SK-N-SH (cell line): Measurements from ENCODE around the gene GAMT. TPM values are rescaled to one million over a fixed set of nuclear protein-coding genes. Genes with fewer than 3 reads are reported as not detected.

Source experiments
- CTCF ChIA-PET: fragments of 300-600, 350-600 bp; formaldehyde crosslinking; extraction: SDS; loops from one replicate; lab custom pipeline; 2021; lab: Yijun Ruan, JAX
- POLR2A ChIA-PET: fragments of 350-600 bp; sonication (Branson Sonifier 250); formaldehyde crosslinking; extraction: SDS; loops from one replicate; lab custom pipeline; 2020; ENCODE audit warnings: antibody characterized with exemption, inconsistent platforms; lab: Yijun Ruan, JAX
- DNase-seq: peaks from one replicate; pipeline ENCODE4 v3.0.0; 2012
- H2AFZ ChIP-seq: fragments of 200-600 bp; sonication (generic); 2 replicates; pipeline ENCODE4 v1.8.1; 2016; ENCODE audit warnings: antibody characterized with exemption, mild to moderate bottlenecking, low read depth
- H3F3A ChIP-seq: fragments of 200-600 bp; sonication (generic); replicated peaks from 2 replicates; pipeline ENCODE3; 2016; ENCODE audit warnings: antibody characterized with exemption, mild to moderate bottlenecking; ENCODE audit not compliant: insufficient read depth
- H3K27ac ChIP-seq, 2 experiments: fragments of 200-500 bp in 1 of 2; fragments of 200-600 bp in 1 of 2; sonication (Bioruptor generic) in 1 of 2; sonication (generic), shearing (Covaris generic) in 1 of 2; 2 replicates each; pipeline versions ENCODE4 v1.5.1 to v1.6.1; 2014 to 2016; ENCODE audit warnings: low read depth in 2 of 2, inconsistent platforms in 1 of 2, low read length in 1 of 2, mild to moderate bottlenecking in 1 of 2, mixed read lengths in 1 of 2
- H3K27me3 ChIP-seq: fragments of 200-600 bp; sonication (generic), shearing (Covaris generic); 2 replicates; pipeline ENCODE4 v1.6.1; 2016; ENCODE audit warnings: mixed run types; ENCODE audit not compliant: insufficient read depth
- H3K36me3 ChIP-seq, 2 experiments: fragments of 200-500 bp in 1 of 2; fragments of 200-600 bp in 1 of 2; sonication (Bioruptor generic) in 1 of 2; sonication (generic) in 1 of 2; replicated peaks in 1 of 2; 2 replicates each; pipeline versions ENCODE3 to v1.5.1; 2014 to 2016; ENCODE audit warnings: low read length in 1 of 2, mild to moderate bottlenecking in 1 of 2; ENCODE audit not compliant: insufficient read depth in 2 of 2, control insufficient read depth in 1 of 2
- H3K4me1 ChIP-seq, 2 experiments: fragments of 200-500 bp in 1 of 2; fragments of 200-600 bp in 1 of 2; sonication (Bioruptor generic) in 1 of 2; sonication (generic), shearing (Covaris generic) in 1 of 2; 2 replicates each; pipeline versions ENCODE4 v1.5.1 to v1.6.1; 2014 to 2016; ENCODE audit warnings: low read depth in 1 of 2, low read length in 1 of 2, mixed run types in 1 of 2; ENCODE audit not compliant: insufficient read depth in 2 of 2, control insufficient read depth in 1 of 2
- H3K4me2 ChIP-seq: fragments of 200-600 bp; sonication (generic), shearing (Covaris generic); 2 replicates; pipeline ENCODE4 v1.6.1; 2017; ENCODE audit warnings: mixed run types
- H3K4me3 ChIP-seq, 2 experiments: fragments of 200-500 bp in 1 of 2; fragments of 200-600 bp in 1 of 2; sonication (Bioruptor generic) in 1 of 2; sonication (generic), shearing (Covaris generic) in 1 of 2; 2 replicates each; pipeline versions ENCODE4 v1.5.1 to v1.8.1; 2014 to 2016; ENCODE audit warnings: low read depth in 2 of 2, inconsistent platforms in 1 of 2, low read length in 1 of 2, mild to moderate bottlenecking in 1 of 2, mixed read lengths in 1 of 2, moderate library complexity in 1 of 2
- H3K79me2 ChIP-seq: fragments of 200-600 bp; sonication (generic); 2 replicates; pipeline ENCODE4 v1.8.1; 2017; ENCODE audit warnings: mild to moderate bottlenecking; ENCODE audit not compliant: insufficient read depth
- H3K9ac ChIP-seq: fragments of 200-600 bp; sonication (generic); 2 replicates; pipeline ENCODE4 v1.6.1; 2017; ENCODE audit warnings: mixed run types
- H3K9me2 ChIP-seq: fragments of 200-600 bp; sonication (generic); 2 replicates; pipeline ENCODE4 v1.6.1; 2017; ENCODE audit warnings: mixed run types
- H3K9me3 ChIP-seq: fragments of 200-600 bp; sonication (generic); 2 replicates; pipeline ENCODE4 v1.6.1; 2017; ENCODE audit warnings: mixed run types, mild to moderate bottlenecking, moderate library complexity
- H4K20me1 ChIP-seq: fragments of 200-600 bp; sonication (generic); 2 replicates; pipeline ENCODE4 v1.6.1; 2017; ENCODE audit warnings: mild to moderate bottlenecking, mixed run types; ENCODE audit not compliant: insufficient read depth
- FOXJ3 ChIP-seq: sonication (generic); formaldehyde crosslinking; IDR thresholded peaks from 2 replicates; pipeline ENCODE4 v1.5.1; 2020; ENCODE audit warnings: mild to moderate bottlenecking, missing genetic modification reagents
- GATA2 ChIP-seq: sonication (generic); formaldehyde crosslinking; IDR thresholded peaks from 2 replicates; pipeline ENCODE4 v1.5.0; 2020; ENCODE audit warnings: mild to moderate bottlenecking, missing genetic modification reagents
- NRF1 ChIP-seq: IDR thresholded peaks from 2 replicates; pipeline ENCODE4 v1.6.1; 2012; ENCODE audit warnings: low read depth, mild to moderate bottlenecking, low read length
- POLR2AphosphoS5 ChIP-seq: IDR thresholded peaks from 2 replicates; pipeline ENCODE4 v1.6.1; 2012; ENCODE audit warnings: low read depth, low read length
- RCOR1 ChIP-seq: fragments of 150-350 bp; IDR thresholded peaks from 2 replicates; pipeline ENCODE4 v1.6.1; 2017; ENCODE audit warnings: antibody characterized with exemption, low read length
- RXRA ChIP-seq: IDR thresholded peaks from 2 replicates; pipeline ENCODE4 v1.4.0; 2012; ENCODE audit warnings: low read depth, mild to moderate bottlenecking, borderline replicate concordance
- SMC3 ChIP-seq: IDR thresholded peaks from 2 replicates; pipeline ENCODE4 v1.6.1; 2012; ENCODE audit warnings: low read depth, low read length, improper control_type of control experiment
- WGBS: methylation state at CpG from one replicate; pipeline ENCODE4 v1.1.6; 2017; ENCODE audit warnings: low lambda C conversion rate; 5-methylcytosine and 5-hydroxymethylcytosine counted together
- polyA plus RNA-seq, 3 experiments: library from polyadenylated mRNA; depleted of rRNA; stranded (reverse); fragments of >200 nt; gene quantifications; 2 replicates each; pipeline ENCODE4 v1.2.3, GENCODE V29; 2012
- TF ChIP-seq, protein P1 (sequence below): fragments of 200-600 bp; sonication (generic); IDR thresholded peaks from 2 replicates; pipeline ENCODE4 v1.6.1; 2017; ENCODE audit warnings: antibody characterized with exemption, mild to moderate bottlenecking, moderate library complexity

The GAMT gene
- polyA plus RNA-seq, 1 of the 3 experiments (the other 2 are of a cell fraction): 85.3 TPM

DNA sequence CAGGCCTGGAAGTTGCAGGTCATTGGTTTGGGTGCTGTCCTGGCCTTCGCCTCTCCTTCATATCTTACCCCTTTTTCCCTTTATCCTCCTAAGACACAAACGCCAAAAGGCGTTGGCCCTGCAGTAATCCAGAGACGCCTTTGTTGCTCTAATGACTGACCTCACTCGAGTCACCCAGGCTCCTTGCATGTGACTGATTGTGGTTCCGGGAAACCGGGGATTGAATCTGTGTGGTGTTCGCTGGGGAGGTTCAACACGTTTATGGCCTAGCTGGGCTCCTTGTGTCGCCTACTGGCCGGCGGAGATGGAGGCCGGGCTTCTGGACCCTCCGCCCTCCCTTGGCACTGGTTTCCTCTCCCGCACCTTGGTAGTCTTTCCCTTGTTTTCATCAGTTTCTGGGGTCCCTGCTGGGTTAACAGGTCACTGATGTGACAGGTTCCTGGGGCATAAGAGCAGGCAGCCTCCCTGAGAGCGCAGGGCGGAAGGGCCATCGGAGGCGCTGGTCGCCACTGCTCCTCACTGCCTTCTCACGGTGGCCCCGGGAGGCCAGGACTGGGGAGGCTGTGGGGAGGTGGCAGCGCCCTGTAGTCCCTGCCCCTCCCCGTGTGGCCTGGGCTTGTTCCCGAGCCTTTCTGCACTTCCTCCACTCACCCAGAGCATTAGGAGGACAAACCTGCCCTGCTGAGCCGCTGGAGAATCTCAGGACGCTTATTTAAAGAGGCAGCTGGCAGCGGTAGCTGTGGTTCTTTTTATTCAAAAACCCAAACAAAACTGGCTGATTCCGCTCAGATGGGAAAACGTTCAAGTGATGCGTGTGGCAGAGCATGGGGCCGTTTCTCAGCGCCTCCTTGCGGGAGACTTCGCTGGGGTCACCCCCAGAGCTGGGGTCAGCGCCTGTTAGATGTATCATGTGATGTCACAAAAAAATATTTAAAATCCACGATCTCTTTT lies 35.7 kb downstream of the GAMT start:
- Histone ChIP-seq H3K36me3 (peaks cover 35 to 64% of the 10 kb centered on the region in 2 experiments), H2AFZ (no peak overlapping the region), H3F3A (peaks cover 21% of the 10 kb centered on the region), H3K4me3 (no peak overlapping the region), H3K27me3 (no peaks in the 10 kb centered on the region), H3K9me2 (no peaks in the 10 kb centered on the region), H3K9ac (no peak overlapping the region), H3K27ac (no peak overlapping the region), H4K20me1 (no peaks in the 10 kb centered on the region), H3K4me1 (peaks cover 16 to 19% of the 10 kb centered on the region in 2 experiments), H3K9me3 (no peaks in the 10 kb centered on the region), H3K79me2 (peaks cover 23% of the 10 kb centered on the region; the same call in 1 of the 2 replicates), H3K4me2 (no peak overlapping the region)
- ChIA-PET CTCF (interaction anchor here (1.2 to 1.7 kb wide), 2 partner anchors 8 to 86 kb away, joined by 5 read pairs; no protein-coding TSS in a partner anchor), POLR2A (no interaction called here)
- 93% methylated on average over 35 of the region's 37 CpGs for WGBS
- no peak for DNase-seq
- TF ChIP-seq, protein P1, sequence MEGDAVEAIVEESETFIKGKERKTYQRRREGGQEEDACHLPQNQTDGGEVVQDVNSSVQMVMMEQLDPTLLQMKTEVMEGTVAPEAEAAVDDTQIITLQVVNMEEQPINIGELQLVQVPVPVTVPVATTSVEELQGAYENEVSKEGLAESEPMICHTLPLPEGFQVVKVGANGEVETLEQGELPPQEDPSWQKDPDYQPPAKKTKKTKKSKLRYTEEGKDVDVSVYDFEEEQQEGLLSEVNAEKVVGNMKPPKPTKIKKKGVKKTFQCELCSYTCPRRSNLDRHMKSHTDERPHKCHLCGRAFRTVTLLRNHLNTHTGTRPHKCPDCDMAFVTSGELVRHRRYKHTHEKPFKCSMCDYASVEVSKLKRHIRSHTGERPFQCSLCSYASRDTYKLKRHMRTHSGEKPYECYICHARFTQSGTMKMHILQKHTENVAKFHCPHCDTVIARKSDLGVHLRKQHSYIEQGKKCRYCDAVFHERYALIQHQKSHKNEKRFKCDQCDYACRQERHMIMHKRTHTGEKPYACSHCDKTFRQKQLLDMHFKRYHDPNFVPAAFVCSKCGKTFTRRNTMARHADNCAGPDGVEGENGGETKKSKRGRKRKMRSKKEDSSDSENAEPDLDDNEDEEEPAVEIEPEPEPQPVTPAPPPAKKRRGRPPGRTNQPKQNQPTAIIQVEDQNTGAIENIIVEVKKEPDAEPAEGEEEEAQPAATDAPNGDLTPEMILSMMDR: no peak
- no peak for TF ChIP-seq POLR2AphosphoS5
- TF ChIP-seq FOXJ3 (CRISPR knock-in tag): no peak
- TF ChIP-seq GATA2 (CRISPR knock-in tag): no peak
- no peak for TF ChIP-seq RXRA
- no peak for TF ChIP-seq RCOR1
- no peak for TF ChIP-seq SMC3

DNA sequence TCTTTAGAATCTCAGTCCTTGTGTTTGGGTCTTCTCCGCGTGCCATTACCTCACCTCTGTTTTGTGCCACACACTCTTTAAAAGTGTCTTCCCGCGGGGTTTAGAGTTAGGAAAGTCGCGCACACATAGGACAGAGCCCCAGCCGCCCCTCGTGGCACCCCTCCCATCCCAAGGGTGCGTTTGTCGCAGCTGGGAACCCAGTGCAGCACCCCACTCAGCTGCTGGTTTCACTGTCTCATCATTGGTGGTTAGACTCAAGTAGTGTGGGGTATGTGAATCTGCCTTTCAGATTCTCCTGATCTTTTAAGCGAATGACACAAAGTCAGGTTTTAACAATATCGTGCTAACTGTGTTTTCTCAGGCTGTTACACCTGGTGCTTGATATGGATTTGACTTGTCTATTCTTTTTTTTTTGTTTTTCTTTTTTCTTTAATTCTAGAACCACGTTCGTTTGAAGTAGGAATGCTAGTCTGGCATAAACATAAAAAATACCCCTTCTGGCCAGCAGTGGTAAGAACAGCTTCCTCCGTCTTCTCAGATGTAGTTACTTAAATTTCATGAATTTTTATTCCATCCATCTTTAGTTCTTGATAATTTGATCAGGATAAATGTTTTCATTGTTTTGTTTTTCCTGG lies 37.2 kb downstream of the GAMT start:
- H3K4me2 ChIP-seq: no peak overlapping the region
- no peaks in the 10 kb centered on the region for H3K9me3 ChIP-seq
- H3K27me3 ChIP-seq: no peaks in the 10 kb centered on the region
- DNase-seq: no peak
- no peak for TF ChIP-seq NRF1
- TF ChIP-seq, protein P1: peak; percentile 50
- TF ChIP-seq, all 33 proteins: peak for 1
- peaks cover 38 to 65% of the 10 kb centered on the region in 2 experiments for H3K36me3 ChIP-seq
- ChIA-PET CTCF (interaction anchor here (0.9 to 1.7 kb wide), 4 partner anchors 9 to 85 kb away, joined by 3 to 5 read pairs (median 4); no protein-coding TSS in a partner anchor), POLR2A (no interaction called here)
- no peak overlapping the region for H3K9ac ChIP-seq
- H4K20me1 ChIP-seq: no peaks in the 10 kb centered on the region
- peaks cover 32% of the 10 kb centered on the region for H3F3A ChIP-seq
- H3K4me1 ChIP-seq: peaks cover 24 to 25% of the 10 kb centered on the region in 2 experiments
- H3K27ac ChIP-seq: no peak overlapping the region
- 92% methylated on average over 15 of the region's 15 CpGs for WGBS
- H3K79me2 ChIP-seq: peaks cover 23% of the 10 kb centered on the region; the same call in 1 of the 2 replicates
- no peaks in the 10 kb centered on the region for H3K9me2 ChIP-seq
- no peak overlapping the region for H2AFZ ChIP-seq
- no peak overlapping the region for H3K4me3 ChIP-seq
